Keratinocyte (primary cell): ENCODE measurements around the gene PFDN4. TPM values are rescaled to one million over a fixed set of nuclear protein-coding genes. Genes with fewer than 3 reads are reported as not detected.
"Not testable (repeated sequence)": the region's sequence is repeated elsewhere in the genome, so short reads cannot be mapped to it uniquely, and the experiment has no call there.

Experiments
- DNase-seq: peaks from one replicate; pipeline ENCODE4 v3.0.0-alpha.2; 2011; ENCODE audit warnings: low read depth, missing footprints, low spot score
- FAIRE-seq: peaks from 2 replicates; lab custom pipeline; 2011; peaks lifted over from hg19 to GRCh38; lab: Jason Lieb, UNC
- H2AFZ ChIP-seq: 2 replicates; pipeline ENCODE4 v1.6.0; 2012; ENCODE audit warnings: low read length, control low read depth, inconsistent platforms; ENCODE audit not compliant: control insufficient read depth
- H3K27ac ChIP-seq: 2 replicates; pipeline ENCODE4 v1.5.1; 2011; ENCODE audit warnings: low read length; ENCODE audit not compliant: control insufficient read depth, insufficient read depth
- H3K27me3 ChIP-seq: 3 replicates; pipeline ENCODE4 v1.6.0; 2011; ENCODE audit warnings: low read length; ENCODE audit not compliant: control insufficient read depth, insufficient read depth; ENCODE audit errors: extremely low read depth
- H3K36me3 ChIP-seq, 2 experiments: 2 replicates in 1 of 2; 3 replicates in 1 of 2; pipeline ENCODE4 v1.5.1; 2011; ENCODE audit warnings: low read length in 2 of 2, mild to moderate bottlenecking in 1 of 2; ENCODE audit not compliant: control insufficient read depth in 2 of 2, insufficient read depth in 2 of 2; ENCODE audit errors: extremely low read depth in 1 of 2
- H3K4me1 ChIP-seq: 3 replicates; pipeline ENCODE4 v1.5.1; 2011; ENCODE audit warnings: low read length; ENCODE audit not compliant: control insufficient read depth, insufficient read depth; ENCODE audit errors: extremely low read depth
- H3K4me2 ChIP-seq: 3 replicates; pipeline ENCODE4 v1.6.0; 2011; ENCODE audit warnings: low read depth, low read length; ENCODE audit not compliant: control insufficient read depth, insufficient read depth; ENCODE audit errors: extremely low read depth
- H3K4me3 ChIP-seq, 3 experiments: fragments of 200-600 bp in 1 of 3; sonication (generic) in 1 of 3; 2 replicates in 2 of 3; 3 replicates in 1 of 3; pipeline ENCODE4 v1.5.1; 2011 to 2016; ENCODE audit warnings: low read length in 3 of 3, mild to moderate bottlenecking in 3 of 3, control low read depth in 2 of 3, inconsistent platforms in 1 of 3, low read depth in 1 of 3, mixed read lengths in 1 of 3, mixed run types in 1 of 3, moderate library complexity in 1 of 3; ENCODE audit not compliant: control insufficient read depth in 2 of 3, insufficient read depth in 2 of 3; ENCODE audit errors: extremely low read depth in 1 of 3
- H3K79me2 ChIP-seq: 2 replicates; pipeline ENCODE4 v1.6.0; 2012; ENCODE audit warnings: low read length; ENCODE audit not compliant: control insufficient read depth, insufficient read depth
- H3K9ac ChIP-seq: 3 replicates; pipeline ENCODE4 v1.6.0; 2011; ENCODE audit warnings: low read length; ENCODE audit not compliant: control insufficient read depth, insufficient read depth; ENCODE audit errors: extremely low read depth
- H3K9me1 ChIP-seq: 3 replicates; pipeline ENCODE4 v1.6.0; 2011; ENCODE audit warnings: low read length; ENCODE audit not compliant: control insufficient read depth, insufficient read depth; ENCODE audit errors: extremely low read depth
- H3K9me3 ChIP-seq: 2 replicates; pipeline ENCODE4 v1.5.1; 2012; ENCODE audit warnings: low read depth, low read length; ENCODE audit not compliant: control insufficient read depth
- H4K20me1 ChIP-seq: 3 replicates; pipeline ENCODE4 v1.6.0; 2011; ENCODE audit warnings: low read length; ENCODE audit not compliant: control insufficient read depth, insufficient read depth; ENCODE audit errors: extremely low read depth
- CTCF ChIP-seq, 3 experiments: IDR thresholded peaks in 1 of 3; conservative IDR thresholded peaks in 1 of 3; optimal IDR thresholded peaks in 1 of 3; 2 replicates in 2 of 3; 3 replicates in 1 of 3; pipeline versions ENCODE3 to v1.5.1; 2011; ENCODE audit warnings: low read length in 3 of 3, mild to moderate bottlenecking in 3 of 3, moderate library complexity in 2 of 3, control low read depth in 1 of 3, inconsistent platforms in 1 of 3; ENCODE audit not compliant: insufficient read depth in 2 of 3; ENCODE audit errors: extremely low read depth in 1 of 3
- EZH2 ChIP-seq: IDR thresholded peaks from one replicate; pipeline ENCODE4 v1.6.1; 2012; ENCODE audit warnings: inconsistent platforms, mild to moderate bottlenecking, low read length, moderate library complexity
- dilution Hi-C: fragments of 300-500 bp; cut with MboI; formaldehyde crosslinking; loops from one replicate; pipeline ENCODE4 v1.7.0; 2020; ENCODE audit warnings: low sequenced_read_pairs; ENCODE audit not compliant: extremely low pct_ligation_motif_present
- polyA plus RNA-seq, 5 experiments: library from polyadenylated mRNA; depleted of rRNA in 3 of 5; stranded (reverse) in 3 of 5; stranded (forward) in 1 of 5; unstranded in 1 of 5; fragments of >200 nt; gene quantifications; 1 replicate in 1 of 5; 2 replicates in 3 of 5; 3 replicates in 1 of 5; pipeline versions ENCODE4 v1.2.1 to v1.2.3, GENCODE V29; 2011 to 2012; ENCODE audit warnings: missing spikeins in 2 of 5, low read depth in 1 of 5, low replicate concordance in 1 of 5

PFDN4 gene
- polyA plus RNA-seq, 1 donor (not counting 4 experiments of a cell fraction or from before 2014, with no cell fraction given): 65.7 TPM

- TF ChIP-seq CTCF (optimal IDR thresholded peaks at IDR 0.05 in 1 of 3, IDR thresholded peaks at IDR 0.05 in 1 of 3, conservative IDR thresholded peaks at IDR 0.05 in 1 of 3; ENCODE audit: extremely low read depth in 1 of 3, insufficient read depth in 2 of 3, low read length in 3 of 3): no peak
- TF ChIP-seq EZH2: no peak
- no peak for DNase-seq
- Histone ChIP-seq H3K36me3 (no peaks in the 10 kb centered on the region), H3K27ac (no peak overlapping the region), H3K27me3 (no peaks in the 10 kb centered on the region), H3K4me2 (no peak overlapping the region), H2AFZ (no peak overlapping the region), H4K20me1 (no peaks in the 10 kb centered on the region), H3K4me1 (no peaks in the 10 kb centered on the region), H3K9me3 (no peaks in the 10 kb centered on the region), H3K4me3 (no peak overlapping the region), H3K9ac (no peak overlapping the region), H3K9me1 (no peaks in the 10 kb centered on the region), H3K79me2 (no peaks in the 10 kb centered on the region)
- no peak for FAIRE-seq
- dilution Hi-C loops: no loop called here
Observed at GRCh38 chr20:54223285-54223684, 15.4 kb downstream of the PFDN4 start.

GRCh38 chr20:54223751-54224150, 15.9 kb downstream of the PFDN4 start:
- no peaks in the 10 kb centered on the region for H3K27me3 ChIP-seq
- no peak overlapping the region for H3K4me2 ChIP-seq
- H2AFZ ChIP-seq: no peak overlapping the region
- no peak overlapping the region for H3K9ac ChIP-seq
- H3K36me3 ChIP-seq: no peaks in the 10 kb centered on the region
- TF ChIP-seq CTCF (optimal IDR thresholded peaks at IDR 0.05 in 1 of 3, IDR thresholded peaks at IDR 0.05 in 1 of 3, conservative IDR thresholded peaks at IDR 0.05 in 1 of 3; ENCODE audit: extremely low read depth in 1 of 3, insufficient read depth in 2 of 3, low read length in 3 of 3) (no peak), EZH2 (no peak)
- dilution Hi-C loops: no loop called here
- no peak for DNase-seq
- H3K79me2 ChIP-seq: no peaks in the 10 kb centered on the region
- no peaks in the 10 kb centered on the region for H3K9me1 ChIP-seq
- H3K4me1 ChIP-seq: no peaks in the 10 kb centered on the region
- H4K20me1 ChIP-seq: no peaks in the 10 kb centered on the region
- no peak for FAIRE-seq
- H3K27ac ChIP-seq: no peak overlapping the region
- no peak overlapping the region for H3K4me3 ChIP-seq
- H3K9me3 ChIP-seq: no peaks in the 10 kb centered on the region

- H3K9ac ChIP-seq, dilution Hi-C loops, H4K20me1 ChIP-seq, H3K27me3 ChIP-seq, DNase-seq, H3K4me1 ChIP-seq, H3K4me2 ChIP-seq, H3K4me3 ChIP-seq, H3K9me3 ChIP-seq, FAIRE-seq, H3K79me2 ChIP-seq, H2AFZ ChIP-seq, H3K36me3 ChIP-seq, H3K9me1 ChIP-seq, H3K27ac ChIP-seq: not testable (repeated sequence)
Observed at GRCh38 chr20:54224642-54225041, 16.8 kb downstream of the PFDN4 start.
